AG04449 (cell line): ENCODE measurements around the gene HAGH.

Experiments used
- CTCF ChIA-PET: fragments of 350-600 bp; formaldehyde crosslinking; extraction: SDS; loops from one replicate; lab custom pipeline; 2021; ENCODE audit warnings: antibody characterized with exemption; lab: Yijun Ruan, JAX
- POLR2A ChIA-PET: fragments of 400-600, 350-600 bp; formaldehyde crosslinking; extraction: SDS; loops from one replicate; lab custom pipeline; 2020; ENCODE audit warnings: antibody characterized with exemption, inconsistent platforms; lab: Yijun Ruan, JAX
- DNase-seq: peaks from one replicate; pipeline ENCODE4 v3.0.0-alpha.2; 2010; ENCODE audit warnings: low read depth, low spot score
- H3K4me3 ChIP-seq: 2 replicates; pipeline ENCODE4 v1.5.1; 2011; ENCODE audit warnings: low read depth, mild to moderate bottlenecking, control low read depth, low read length
- CTCF ChIP-seq: IDR thresholded peaks from one replicate; pipeline ENCODE4 v1.5.1; 2011; ENCODE audit warnings: mild to moderate bottlenecking, moderate library complexity, low read length, control low read depth, inconsistent platforms; ENCODE audit not compliant: insufficient read depth; ENCODE audit errors: missing control alignments

The HAGH gene

GRCh38 chr16:1858189-1858865 is 31.7 kb upstream of the HAGH start:
- ChIA-PET CTCF (interaction anchor here (0.8 to 25.0 kb wide), 8 partner anchors 9 to 85 kb away, joined by 3 to 345 read pairs (median 3); partner anchors contain the start of gene MSRB1), POLR2A (no interaction called here)
- no peak for DNase-seq
- H3K4me3 ChIP-seq: no peak overlapping the region
- no peak for TF ChIP-seq CTCF

- CTCF ChIA-PET: interaction anchor here (1.1 to 25.0 kb wide), 5 partner anchors 9 to 86 kb away, joined by 3 to 345 read pairs (median 5); partner anchors contain the start of gene MSRB1
- DNase-seq: no peak
- POLR2A ChIA-PET: interaction anchor here (0.7 kb wide), 1 partner anchor 107 kb away, joined by 5 read pairs; the partner anchor contains the start of gene RPS2
- no peak overlapping the region for H3K4me3 ChIP-seq
- no peak for TF ChIP-seq CTCF
These were observed 30.9 kb upstream of the HAGH start for GRCh38 chr16:1857433-1858097.

GRCh38 chr16:1851793-1852192 is 25.2 kb upstream of the HAGH start:
- no peak overlapping the region for H3K4me3 ChIP-seq
- no peak for DNase-seq
- POLR2A ChIA-PET: no interaction called here
- CTCF ChIA-PET: interaction anchor here (1.0 kb wide), 1 partner anchor 12 kb away, joined by 4 read pairs; no protein-coding TSS in a partner anchor
- no peak for TF ChIP-seq CTCF

- ChIA-PET CTCF (interaction anchor here (1.0 to 2.0 kb wide), 2 partner anchors 12 to 13 kb away, joined by 4 to 9 read pairs; no protein-coding TSS in a partner anchor), POLR2A (no interaction called here)
- no peak for DNase-seq
- no peak for TF ChIP-seq CTCF
- H3K4me3 ChIP-seq: no peak overlapping the region
These were observed 24.4 kb upstream of the HAGH start for GRCh38 chr16:1850981-1851380.

- ChIA-PET CTCF (interaction anchor here (1.1 to 3.1 kb wide), 3 partner anchors 9 to 83 kb away, joined by 4 to 14 read pairs (median 11); no protein-coding TSS in a partner anchor), POLR2A (interaction anchor here (1.2 kb wide), 1 partner anchor 19 kb away, joined by 3 read pairs; the partner anchor contains the start of gene FAHD1)
- DNase-seq: no peak
- H3K4me3 ChIP-seq: no peak overlapping the region
- TF ChIP-seq CTCF: no peak
These were observed 19.8 kb upstream of the HAGH start for GRCh38 chr16:1846416-1846815.

GRCh38 chr16:1845985-1846384 is 19.4 kb upstream of the HAGH start:
- CTCF ChIA-PET: interaction anchor here (2.5 to 3.1 kb wide), 2 partner anchors 18 to 83 kb away, joined by 11 to 14 read pairs; no protein-coding TSS in a partner anchor
- POLR2A ChIA-PET: interaction anchor here (1.2 kb wide), 1 partner anchor 19 kb away, joined by 3 read pairs; the partner anchor contains the start of gene FAHD1
- no peak for DNase-seq
- no peak overlapping the region for H3K4me3 ChIP-seq
- no peak for TF ChIP-seq CTCF
